GM21786 (cell line): Measurements from ENCODE around the gene NRXN3.

ENCODE experiments used
- ATAC-seq: cut with Tn5 transposase; IDR thresholded peaks from one replicate; pipeline ENCODE4 v1.9.1; 2021; ENCODE audit not compliant: unreplicated experiment

Gene NRXN3

DNA sequence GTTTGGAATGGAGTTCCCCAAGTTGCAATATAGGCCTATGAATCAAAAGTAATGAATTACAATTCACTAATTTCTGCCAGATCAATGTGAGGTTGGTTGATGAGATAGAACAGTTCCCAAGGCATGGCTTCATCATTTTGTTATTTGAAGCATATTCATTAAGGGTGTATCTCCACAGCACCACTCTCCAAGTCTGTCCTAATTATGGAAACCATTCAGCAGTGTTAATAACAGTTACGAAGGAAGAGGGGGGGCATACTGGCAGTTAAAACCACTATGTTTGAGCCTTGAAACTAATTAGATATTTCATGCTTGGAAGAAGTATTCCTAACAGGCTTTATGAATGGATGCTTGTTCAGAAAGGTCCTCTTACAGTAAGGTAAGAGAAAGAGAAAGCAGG lies 1520.8 kb downstream of the NRXN3 start:
- ATAC-seq: no peak

DNA sequence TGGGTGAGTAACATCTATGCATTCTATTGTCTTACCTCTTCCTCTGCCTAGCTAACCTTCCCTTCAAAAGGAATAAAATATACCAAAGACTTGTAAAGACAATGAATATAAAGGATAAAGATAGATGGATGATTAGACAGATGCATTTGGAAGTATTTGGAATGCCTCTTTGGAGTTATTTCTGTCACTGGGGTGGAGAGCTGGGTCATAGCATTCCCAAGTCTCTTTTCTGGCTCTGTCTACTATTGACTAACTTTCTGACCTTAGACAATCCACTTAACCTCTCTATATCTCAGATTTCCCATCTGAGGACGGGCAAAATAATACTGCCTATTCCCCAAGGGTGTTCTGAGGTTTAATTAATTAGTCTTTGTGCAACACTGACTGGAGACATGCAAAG lies 1523.8 kb downstream of the NRXN3 start:
- ATAC-seq: no peak

DNA sequence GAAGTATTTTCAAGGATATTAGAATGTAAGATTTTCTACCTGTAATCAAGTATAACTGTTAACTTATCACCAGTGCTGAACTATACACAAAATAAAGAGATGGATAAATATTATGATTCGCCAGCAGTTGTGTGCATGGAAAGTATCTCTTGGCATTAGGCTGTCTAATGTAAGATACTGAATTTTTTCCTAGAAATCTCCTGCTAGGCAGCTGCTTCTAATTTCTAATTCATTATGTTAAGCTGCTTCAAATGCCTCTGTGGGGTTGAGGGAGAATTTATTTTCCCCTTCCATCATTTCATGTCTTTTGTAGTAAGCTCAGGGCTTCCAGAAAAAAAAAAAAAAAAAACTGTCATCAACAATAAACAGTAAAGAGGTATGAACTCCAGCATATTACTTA lies 1525.1 kb downstream of the NRXN3 start:
- ATAC-seq: no peak

DNA sequence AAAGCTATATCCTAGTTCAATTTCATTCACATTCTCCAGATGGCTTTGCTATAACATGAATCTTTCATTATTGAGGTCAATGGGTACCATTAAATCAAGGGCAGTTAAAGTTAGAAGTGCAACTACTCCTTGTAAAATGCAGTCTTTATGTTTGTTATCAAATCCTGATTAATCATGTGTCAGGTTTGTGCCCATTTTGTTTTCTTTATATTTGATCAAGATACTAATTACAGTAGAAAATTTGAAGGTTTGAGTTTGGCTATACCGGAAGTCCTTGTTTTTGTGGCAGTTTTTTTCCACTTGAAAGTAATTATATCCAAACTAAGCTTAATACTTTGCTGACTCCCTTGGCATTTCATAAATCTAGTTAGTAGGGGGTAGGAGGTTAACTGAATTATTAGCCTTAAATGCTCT lies 1528.1 kb downstream of the NRXN3 start:
- ATAC-seq: no peak

- no peak for ATAC-seq
Measured at GRCh38 chr14:79699206-79699605, 1529.0 kb downstream of the NRXN3 start.

DNA sequence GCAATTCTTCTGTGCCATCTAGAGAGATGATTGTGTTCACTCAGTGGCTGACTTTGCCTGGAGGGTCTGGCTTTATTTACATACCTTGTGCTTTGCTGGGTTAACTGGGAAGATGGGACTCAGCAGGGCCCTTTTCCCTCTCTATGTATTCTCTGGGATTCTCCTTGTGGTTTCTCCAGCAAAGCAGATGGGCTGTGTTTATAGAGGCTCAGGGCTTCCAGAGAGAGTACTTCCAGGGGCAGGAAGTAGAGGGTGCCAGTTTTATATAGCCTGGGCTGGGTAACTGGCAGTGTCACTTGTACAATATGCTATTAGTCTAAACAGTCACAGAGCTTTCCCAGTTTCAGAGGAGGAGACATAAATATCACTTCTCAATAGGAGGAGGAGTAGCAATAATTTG lies 1531.2 kb downstream of the NRXN3 start:
- ATAC-seq: no peak

GRCh38 chr14:79702197-79702596 lies 1532.0 kb downstream of the NRXN3 start:
- no peak for ATAC-seq

DNA sequence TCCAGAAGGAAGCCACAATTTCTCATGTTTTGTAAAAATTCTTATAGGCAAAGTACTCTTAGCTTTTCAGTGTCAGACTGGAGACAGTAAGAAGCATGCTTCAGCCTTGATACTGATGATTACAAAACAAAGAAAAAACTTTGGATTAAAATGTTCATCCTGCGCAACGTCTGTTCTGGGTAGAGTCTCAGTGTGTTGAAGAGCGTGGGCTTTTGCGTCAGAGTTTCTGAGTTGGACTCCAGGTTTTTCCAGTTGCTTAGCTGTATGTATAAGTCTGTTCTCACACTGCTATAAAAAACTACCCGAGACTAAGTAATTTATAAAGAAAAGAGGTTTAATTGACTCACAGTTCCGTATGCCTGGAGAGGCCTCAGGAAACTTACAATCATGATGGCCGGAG lies 1533.0 kb downstream of the NRXN3 start:
- no peak for ATAC-seq

GRCh38 chr14:79704041-79704807 lies 1534.1 kb downstream of the NRXN3 start:
- no peak for ATAC-seq

- ATAC-seq: no peak
Measured at GRCh38 chr14:79705126-79705894, 1535.1 kb downstream of the NRXN3 start.

- ATAC-seq: no peak
Measured at GRCh38 chr14:79706382-79706781, 1536.2 kb downstream of the NRXN3 start.

DNA sequence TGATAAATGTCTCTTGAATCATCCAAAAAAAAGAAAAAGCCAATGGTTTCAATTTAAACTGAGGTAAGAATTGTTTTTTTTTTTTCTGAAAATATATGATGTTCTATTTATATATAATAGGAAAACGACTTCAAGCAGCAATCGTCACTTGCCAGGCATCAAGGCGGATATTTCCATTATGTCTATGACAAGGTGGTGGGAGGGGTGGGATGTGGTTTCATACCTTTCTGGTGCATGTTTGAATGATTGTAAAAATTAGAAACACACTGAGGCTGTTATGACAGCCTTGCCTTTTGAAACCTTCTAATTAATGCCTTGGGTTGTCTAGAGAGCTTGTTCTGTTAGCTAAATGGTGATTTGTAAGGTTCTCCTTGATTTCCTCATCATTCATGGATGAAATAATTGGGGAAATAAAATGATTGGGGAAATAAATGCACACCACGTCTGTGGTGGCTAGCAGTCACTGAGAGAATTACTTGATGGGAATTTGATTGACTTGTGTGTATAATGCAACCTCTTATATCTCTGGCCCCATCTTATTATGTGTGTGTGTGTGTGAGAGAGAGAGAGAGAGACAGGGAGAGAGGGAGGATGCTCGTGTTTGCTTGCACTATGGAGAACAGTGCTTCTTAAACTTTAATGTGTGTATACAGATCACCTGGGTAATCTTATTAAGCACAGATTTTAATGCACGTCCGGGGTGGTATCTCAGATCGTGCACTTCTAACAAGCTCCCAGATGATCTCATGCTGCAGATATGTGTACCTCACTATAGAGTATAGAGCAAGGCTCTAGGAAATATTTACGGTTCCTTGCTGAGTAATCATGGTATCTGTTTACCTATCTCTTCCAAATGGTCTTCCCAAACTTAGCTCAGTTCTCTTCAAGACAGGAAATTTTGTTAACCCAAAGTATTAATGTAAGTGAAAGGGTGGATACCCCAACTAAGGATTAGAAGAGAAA lies 1538.5 kb downstream of the NRXN3 start:
- no peak for ATAC-seq

DNA sequence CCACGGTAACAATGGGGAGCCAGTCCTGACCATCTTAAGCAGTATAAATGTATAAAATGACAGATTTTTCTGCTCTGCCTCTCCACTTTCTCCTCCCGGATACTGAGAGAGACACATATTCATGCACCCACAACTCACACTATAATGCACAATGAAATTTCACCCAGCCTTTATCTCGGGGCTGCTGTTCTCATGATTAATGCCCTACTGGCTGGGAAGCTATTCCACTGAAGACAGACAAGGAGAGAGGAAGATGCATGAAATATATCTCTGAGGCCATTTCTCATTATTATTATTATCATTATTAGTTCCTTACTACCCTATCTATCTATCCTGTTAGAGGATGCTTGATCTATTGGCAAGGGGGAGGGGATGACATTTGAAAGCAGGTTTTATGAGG lies 1539.4 kb downstream of the NRXN3 start:
- no peak for ATAC-seq

DNA sequence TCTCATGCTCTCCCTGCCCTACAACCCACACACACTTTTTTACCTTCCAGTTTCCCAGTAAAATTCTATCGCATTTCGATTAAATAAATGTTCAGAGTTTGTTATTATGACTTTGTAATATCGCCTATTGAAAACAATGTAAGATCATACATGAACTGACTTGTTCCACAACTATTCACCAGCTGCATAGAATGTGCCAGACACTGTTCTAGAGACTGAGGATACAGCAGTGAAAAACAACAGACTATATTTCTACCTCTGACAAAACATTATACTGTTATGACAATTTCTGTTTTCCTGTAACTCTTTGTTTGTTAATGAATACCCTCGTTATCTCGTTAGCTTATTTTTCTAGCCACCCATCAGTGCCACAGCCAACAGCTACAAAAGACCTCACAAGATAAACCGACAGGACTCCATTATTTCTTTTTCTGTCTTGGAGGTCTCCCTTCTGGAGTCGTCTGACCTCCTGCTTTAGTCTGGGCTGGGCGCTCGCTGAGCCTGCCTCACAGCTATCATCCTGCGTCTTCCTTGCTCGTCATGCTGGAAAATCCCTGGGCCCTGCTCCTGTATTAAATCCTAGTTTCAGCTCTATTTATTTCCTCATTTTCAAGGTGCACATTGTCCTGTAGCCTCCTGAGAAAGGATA lies 1542.3 kb downstream of the NRXN3 start:
- ATAC-seq: no peak

DNA sequence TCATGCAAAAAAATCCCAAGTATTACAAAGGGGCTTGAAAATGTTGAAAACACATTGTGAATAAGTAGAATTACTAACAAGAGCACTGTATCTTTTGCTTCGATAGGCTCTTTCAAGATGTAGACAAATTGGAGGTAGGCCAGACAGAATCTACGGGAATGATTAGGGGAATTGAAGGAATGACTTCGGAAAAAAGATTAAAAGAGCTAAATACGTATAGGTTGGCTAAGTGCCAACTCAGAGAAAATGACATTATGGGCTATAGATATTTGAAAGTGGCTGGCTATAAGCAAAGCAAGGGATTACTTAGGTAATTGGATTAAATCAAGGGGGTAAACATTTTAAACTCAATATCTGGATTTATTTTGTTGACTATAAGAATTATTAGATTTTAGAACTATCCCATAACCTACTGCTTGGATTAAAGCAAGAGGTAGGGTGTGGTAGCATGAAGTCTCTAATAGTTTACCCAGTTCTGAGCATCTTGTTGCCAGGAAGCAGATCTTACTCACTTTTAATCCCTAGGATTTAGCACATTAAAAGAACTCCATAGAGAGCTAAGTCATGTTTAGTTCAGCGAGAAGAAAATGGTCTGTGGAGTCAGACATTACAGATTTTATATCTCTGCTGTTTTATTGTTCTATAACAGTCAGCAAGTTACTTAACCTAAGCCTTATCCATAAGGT lies 1551.4 kb downstream of the NRXN3 start:
- no peak for ATAC-seq

- ATAC-seq: no peak
Measured at GRCh38 chr14:79724934-79725717, 1555.0 kb downstream of the NRXN3 start.

GRCh38 chr14:79727900-79728299 lies 1557.7 kb downstream of the NRXN3 start:
- no peak for ATAC-seq

DNA sequence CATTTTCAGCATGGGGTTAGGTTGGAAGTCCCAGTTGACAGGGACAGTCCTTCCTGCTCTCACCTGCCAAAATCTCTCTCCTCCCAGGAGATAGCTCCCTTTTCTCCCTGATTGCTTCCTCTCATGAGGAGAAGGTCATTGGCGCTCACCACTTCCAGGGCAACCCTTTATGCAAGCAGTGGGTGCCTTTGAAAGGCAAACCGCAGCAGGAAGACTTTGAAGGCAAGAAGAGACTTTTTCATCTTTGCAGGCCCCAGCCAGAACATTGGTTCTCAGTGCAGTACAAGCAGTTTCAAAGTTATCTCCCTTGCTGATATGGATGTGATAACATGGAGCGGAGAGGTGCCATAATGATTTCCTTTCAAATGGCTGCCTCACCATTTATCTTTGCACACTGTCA lies 1558.2 kb downstream of the NRXN3 start:
- no peak for ATAC-seq

GRCh38 chr14:79729731-79730130 lies 1559.6 kb downstream of the NRXN3 start:
- ATAC-seq: no peak
